ENCODE measurements around the gene CEP97. TPM values are rescaled to one million over a fixed set of nuclear protein-coding genes. Genes with fewer than 3 reads are reported as not detected.
"Not testable (repeated sequence)": the region's sequence is repeated elsewhere in the genome, so short reads cannot be mapped to it uniquely, and the experiment has no call there.

CEP97 gene
- polyA plus RNA-seq, 4 donors = 11.8 to 18.3 (median 14.7) TPM

DNA sequence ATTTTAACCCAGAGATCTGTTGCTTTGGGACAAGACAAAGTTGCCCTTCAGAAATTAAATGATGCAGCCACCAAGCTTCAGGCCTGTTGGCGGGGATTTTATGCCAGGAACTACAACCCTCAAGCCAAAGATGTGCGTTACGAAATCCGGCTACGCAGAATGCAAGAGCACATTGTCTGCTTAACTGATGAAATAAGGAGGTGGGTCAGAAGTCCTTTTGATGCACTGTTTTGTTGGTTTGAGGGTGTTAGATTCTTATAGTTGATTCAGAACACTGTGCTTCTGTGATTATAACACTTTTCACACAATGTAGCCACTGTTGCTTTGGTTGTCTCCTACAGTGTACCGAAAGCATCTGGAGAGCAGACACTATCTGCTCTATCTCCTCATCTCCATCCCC lies 33.8 kb downstream of the CEP97 start:
- no peak for DNase-seq (ENCODE audit: low read depth in 4 of 4, low spot score in 2 of 4)

DNA sequence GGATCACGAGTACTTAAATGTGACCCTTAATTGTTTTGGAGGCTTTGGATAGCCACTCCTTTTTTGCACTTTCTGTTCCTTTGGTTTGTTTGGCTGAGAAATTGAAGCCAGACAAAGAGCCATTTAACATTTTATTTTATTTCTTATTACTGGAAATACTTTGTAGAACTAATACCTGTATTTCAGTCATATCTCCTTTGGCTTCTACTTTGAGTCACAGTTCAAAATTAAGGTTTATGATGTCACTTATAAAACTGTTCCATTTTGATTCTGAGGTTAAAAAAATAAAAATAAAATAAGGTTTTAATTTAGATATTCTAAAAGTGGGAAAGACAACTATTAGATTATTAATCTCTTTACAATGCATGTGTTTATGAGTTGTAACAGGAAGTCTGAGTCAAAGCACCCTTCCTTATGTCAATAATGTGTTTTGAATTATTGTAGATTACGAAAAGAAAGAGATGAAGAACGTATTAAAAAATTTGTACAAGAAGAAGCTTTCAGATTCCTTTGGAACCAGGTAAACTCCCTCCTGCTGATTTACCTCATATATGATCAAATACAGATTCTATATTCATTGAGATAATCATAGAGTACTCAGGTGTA lies 37.7 kb downstream of the CEP97 start:
- DNase-seq (ENCODE audit: low read depth in 4 of 4, low spot score in 2 of 4) = no peak

DNA sequence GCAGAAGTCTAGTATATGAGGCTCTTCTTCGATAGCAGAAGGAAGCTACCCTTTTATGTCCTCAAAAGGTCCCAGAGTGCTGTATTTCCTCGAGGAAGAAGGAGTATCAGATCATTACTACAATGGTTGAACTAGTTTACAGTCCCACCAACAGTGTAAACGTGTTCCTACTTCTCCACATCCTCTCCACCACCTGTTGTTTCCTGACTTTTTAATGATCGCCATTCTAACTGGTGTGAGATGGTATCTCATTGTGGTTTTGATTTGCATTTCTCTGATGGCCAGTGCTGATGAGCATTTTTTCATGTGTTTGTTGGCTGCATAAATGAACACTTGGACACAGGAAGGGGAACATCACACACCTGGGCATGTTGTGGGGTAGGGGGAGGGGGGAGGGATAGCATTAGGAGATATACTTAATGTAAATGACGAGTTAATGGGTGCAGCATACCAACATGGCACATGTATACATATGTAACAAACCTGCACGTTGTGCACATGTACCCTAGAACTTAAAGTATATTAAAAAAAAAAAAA lies 53.4 kb downstream of the CEP97 start:
- not testable (repeated sequence) for DNase-seq (ENCODE audit: low read depth in 4 of 4, low spot score in 2 of 4)

DNA sequence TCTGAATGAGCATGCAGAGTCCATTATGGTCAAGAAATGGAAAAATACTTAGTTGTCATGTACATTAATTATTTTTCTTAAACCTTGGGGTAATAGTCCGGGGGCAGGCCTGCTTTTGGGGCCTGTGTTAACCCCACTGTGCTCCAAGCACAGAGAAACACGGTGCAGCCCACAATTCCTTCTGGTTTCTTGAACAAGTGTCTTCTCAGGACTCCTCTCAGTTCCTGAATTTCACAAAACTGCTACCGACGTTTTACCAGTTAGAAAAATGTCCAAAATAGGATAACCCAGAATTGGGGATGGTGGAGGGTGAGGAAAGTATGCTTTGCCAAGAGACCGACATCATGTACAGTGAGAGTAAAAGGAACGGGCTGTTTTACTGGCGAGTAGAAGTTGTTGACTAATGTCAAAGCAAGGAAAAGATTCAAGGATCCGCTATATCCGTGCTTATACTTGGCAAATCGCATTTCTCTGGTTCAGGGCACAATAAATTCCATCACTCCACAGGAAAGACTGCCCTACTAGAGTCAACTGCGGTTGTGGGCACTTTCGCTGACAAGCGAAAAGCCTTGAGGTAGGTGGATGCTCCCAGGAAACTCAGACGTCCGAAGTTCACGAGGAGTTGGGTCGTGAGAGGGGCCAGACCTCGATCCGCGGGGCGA lies 54.1 kb downstream of the CEP97 start:
- no peak for DNase-seq (ENCODE audit: low read depth in 4 of 4, low spot score in 2 of 4)

DNA sequence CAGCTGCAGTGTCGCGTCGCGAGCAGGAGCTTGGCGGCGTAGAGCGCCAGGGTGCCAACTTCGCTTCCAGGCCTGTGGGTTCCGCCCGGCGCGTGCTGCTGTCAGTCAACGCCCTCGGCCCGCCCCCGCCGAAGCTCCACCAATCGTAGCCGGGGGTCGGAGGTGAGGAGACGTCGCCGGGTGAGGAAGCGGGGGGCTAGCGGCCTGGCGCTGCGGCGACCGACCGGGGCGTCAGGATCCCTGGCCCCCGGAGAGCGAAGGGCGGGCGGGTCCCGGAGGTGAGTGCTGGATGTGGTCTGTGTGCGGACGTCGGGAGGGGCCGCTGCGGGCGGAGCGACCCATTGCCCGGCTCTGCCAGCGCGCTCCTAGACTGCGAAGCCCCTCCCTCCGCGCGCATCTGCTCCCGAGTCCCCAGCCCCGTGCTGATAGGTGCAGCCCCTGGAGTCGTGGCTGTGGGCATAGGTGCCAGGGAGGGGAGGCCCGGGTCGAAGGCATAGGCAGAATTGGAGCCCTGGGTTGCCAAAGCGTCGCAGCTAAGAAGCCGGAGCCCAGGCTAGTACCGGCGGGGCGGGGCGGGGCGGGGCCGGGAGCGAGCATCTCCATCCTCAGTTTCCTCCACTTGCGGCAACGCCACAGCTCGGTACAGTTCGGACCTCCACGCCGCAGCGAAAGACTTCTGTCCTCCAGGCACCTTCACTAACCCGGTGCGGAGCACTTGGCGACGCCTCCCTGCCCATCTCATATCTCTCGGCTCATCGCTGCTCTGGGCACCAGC lies 54.8 kb downstream of the CEP97 start, which contains the start of gene NXPE3:
Gene NXPE3 (plus strand): TSS at position 165 of the 775 bp plus-strand sequence. CDS start 6,386 bp downstream, outside the sequence.
- peak; percentile 39 to 65 (median 57) for DNase-seq (ENCODE audit: low read depth in 4 of 4, low spot score in 2 of 4)

DNA sequence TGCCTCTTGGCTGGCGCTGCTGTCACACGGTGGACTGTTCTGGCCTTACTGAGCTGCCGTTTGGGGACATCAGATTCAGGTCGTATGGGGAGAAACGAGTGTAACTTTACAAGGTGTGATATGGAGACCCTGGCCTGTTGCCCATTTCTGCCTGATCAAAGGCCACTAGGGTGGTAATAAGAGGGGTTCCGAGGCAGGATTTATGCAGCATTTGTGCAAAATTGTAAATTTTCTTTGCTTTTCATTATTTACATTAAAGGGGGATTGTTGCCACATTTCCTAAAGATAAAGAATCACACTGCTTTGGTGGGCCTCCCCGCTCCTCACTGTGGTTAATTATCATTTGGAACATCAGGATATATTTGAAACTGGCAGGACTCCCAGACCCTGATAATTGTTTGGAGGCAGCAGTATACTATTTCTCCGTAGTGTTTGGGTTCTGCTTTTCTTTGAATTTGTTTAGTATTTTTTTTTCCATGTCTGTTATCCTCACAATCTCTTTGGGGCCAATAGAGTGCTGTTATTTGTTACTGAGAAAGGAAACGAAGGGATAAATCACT lies 55.5 kb downstream of the CEP97 start:
- DNase-seq (ENCODE audit: low read depth in 4 of 4, low spot score in 2 of 4) = peak in 1 of 4 donors; percentile 10

DNA sequence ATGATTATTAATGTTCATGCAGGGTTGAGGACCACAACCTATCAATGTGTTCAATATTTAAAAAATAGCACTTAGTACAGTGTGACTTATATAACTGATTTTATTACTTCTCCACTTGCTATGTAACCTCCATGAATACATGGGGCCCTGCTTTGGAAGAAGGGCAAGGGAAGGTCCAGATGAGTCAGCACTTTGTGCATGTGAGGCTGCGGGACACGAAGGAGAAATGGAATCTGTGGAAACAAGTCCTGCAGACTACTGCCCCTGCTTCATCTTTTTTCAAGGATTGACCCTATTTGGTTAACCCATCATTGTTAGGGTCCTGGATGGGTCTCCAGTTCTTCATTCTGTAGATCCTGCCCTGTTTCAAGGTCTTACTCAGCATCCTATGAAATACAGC lies 56.2 kb downstream of the CEP97 start:
- no peak for DNase-seq (ENCODE audit: low read depth in 4 of 4, low spot score in 2 of 4)

DNA sequence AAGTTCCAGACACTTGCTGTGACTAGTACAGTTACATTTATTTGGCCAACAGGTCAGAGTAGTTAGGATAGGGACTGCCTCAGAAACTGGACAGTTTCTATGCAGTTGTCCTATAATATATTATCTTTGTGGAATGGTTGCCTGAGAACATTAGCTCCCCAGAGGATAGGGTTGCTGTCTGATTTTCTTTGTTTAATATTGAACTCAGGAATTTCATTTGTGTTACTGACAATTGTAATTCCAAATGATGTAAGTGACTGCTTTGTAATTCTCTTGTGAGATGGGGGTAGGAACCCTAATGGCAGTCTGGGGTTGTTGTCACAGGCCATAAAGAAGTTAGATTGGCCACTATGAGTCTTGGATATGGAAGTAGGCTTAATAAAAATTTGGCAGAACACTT lies 56.8 kb downstream of the CEP97 start:
- no peak for DNase-seq (ENCODE audit: low read depth in 4 of 4, low spot score in 2 of 4)

DNA sequence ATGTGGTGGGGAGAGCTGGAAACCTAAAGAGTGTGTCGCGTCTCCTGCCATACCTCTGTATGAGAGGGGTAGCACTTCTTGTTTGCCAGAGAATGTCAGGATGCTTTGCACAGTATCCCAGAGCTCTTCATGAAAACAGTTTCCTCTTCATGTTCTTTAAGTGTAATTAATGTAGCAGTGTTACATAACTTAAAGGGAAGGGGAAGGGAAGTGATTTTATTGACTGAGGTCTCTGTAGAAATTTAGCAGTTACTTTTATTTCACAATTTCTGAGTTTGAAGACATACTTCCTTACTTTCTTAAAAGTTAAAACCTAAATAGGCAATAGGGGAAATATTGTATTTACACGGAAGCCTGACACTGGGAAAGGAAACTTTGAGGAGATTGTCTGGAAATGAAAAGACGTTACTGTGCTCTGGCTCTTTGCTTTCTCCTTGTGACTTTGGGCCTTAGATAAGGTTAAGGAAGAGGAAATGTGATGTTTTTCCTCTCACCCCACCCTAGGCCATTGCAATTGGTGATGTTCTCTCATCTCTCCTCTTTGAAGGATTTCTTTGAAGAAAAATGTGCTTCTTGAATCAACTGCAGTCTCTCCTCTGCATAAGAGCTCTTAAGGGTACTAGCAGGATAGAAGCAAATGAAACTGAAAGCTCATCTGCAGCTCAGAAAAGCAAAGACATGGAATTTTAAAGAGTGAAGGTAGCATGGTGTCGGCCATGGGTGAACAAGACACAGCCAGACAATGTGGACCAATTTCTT lies 60.6 kb downstream of the CEP97 start:
- no peak for DNase-seq (ENCODE audit: low read depth in 4 of 4, low spot score in 2 of 4)

DNA sequence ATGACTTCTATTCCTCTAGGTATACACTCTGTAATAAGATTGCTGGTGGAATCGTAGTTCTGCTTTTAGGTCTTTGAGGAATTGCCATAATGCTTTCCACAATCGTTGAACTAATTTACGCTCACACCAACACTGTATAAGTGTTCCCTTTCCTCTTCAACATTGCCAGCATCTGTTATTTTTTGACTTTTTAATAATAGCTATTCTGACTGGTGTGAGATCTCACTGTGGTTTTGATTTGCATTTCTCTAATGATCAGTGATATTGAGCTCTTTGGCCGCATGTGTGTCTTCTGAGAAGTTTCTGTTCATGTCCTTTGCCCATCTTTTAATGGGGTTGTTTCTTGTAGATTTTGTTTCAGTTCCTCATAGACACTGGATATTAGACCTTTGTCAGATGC lies 67.4 kb downstream of the CEP97 start:
- no peak for DNase-seq (ENCODE audit: low read depth in 4 of 4, low spot score in 2 of 4)

DNA sequence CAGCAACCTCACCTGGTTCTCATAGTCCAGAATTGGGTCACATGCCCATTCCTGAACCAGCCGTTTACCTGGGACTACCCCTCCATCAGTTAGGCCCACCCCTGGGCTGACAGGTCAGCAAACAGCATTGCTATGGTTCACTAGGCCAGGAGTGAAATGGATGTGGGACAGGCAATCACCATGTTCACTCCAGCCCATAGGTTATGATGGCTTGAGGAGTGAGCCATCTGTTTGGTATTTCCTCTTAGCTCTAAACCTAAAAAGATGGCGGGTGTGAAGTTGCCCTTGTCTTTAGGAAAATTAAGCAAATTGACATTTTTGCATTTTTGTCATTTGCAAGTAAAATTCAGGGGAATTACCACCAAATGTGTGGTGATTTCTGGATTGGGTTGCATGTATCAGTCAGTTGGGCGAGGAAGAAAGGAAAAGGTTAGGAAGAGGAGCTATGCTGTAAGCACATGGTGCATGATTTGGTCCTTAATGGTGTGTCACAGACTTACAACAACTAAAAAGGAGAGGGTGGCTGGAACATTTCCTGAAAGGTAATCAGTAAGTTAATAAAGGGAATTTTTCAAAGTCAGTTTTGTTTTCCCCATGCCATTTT lies 71.8 kb downstream of the CEP97 start:
- no peak for DNase-seq (ENCODE audit: low read depth in 4 of 4, low spot score in 2 of 4)

DNA sequence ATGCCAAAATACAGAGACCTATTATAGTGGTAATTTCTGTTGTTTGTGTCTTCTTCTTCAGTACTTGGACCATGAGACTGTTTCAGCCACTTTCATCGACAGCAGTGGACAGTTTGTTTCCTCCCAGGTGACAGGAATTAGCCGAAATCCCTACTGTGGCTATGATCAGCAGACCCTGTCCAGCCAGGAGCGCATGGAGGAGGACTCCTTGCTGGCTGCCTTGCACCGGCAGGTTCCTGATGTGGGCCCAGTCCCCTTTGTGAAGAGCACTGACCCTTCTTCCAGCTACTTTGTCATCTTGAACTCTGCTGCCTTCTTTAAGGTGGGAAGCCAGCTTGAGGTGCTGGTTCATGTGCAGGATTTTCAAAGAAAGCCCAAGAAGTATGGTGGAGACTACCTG lies 76.8 kb downstream of the CEP97 start:
- no peak for DNase-seq (ENCODE audit: low read depth in 4 of 4, low spot score in 2 of 4)

DNA sequence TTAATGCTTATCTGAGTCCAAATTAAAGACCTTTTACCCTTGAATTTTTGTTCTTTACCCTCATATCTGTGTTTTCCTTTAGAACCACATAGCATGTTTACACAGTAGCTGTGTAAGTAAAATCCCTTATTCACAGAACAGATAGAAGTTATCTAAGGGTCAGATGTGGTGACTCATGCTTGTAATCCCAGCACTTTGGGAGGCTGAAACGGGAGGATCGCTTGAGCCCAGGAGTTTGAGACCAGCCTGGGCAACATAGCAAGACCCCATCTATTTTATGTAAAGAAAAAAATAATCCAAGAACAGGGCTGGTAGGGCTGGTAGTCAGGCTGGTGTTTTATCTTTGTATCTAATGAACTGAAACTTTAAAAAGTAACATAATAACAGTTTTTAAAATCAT lies 77.8 kb downstream of the CEP97 start:
- DNase-seq (ENCODE audit: low read depth in 4 of 4, low spot score in 2 of 4) = no peak

DNA sequence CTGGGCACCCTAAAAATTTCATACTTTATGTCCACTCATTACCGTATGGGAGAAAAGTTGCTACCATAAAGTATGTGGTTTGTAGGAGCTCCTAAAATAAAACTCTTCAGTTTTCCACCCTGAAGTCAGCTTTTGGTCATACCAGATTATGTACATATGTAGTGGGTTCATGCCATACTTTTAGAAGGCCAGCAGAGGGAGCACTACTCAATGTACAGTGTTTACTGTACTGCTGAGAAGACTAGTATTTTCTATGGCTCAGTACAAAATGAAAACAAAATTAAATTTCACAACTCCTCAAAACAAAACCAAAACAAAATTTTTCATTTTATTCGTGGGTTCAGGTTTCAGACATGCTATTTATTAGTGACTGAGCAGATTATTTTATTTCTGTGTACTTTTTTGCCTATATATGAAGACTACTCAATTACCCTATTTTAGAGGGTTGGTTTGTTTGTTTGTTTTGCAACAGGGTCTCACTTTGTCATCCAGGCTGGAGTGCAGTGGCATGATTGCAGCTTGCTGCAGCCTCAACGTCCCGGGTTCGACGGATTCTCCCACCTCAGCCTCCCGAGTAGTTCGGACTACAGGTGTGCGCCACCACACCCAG lies 78.9 kb downstream of the CEP97 start:
- peak in 1 of 4 donors; percentile 55 for DNase-seq (ENCODE audit: low read depth in 4 of 4, low spot score in 2 of 4)

DNA sequence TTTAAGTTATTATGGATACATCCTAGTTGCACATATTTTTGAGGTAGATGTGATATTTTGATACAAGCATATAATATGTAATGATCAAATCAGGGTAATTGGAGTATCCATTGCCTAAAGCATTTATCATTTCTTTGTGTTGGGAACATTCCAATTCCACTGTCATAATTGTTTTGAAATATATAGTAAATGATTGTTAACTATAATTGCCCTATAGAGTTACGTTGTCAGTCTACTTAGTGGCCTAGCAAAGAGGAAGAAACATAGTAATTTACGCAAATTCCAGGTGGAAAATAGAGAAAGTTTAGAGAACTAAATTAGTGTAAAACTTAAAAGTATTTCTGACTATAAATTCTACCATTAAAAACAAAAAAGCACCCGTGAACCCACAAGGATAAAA lies 79.5 kb downstream of the CEP97 start:
- DNase-seq (ENCODE audit: low read depth in 4 of 4, low spot score in 2 of 4) = no peak

DNA sequence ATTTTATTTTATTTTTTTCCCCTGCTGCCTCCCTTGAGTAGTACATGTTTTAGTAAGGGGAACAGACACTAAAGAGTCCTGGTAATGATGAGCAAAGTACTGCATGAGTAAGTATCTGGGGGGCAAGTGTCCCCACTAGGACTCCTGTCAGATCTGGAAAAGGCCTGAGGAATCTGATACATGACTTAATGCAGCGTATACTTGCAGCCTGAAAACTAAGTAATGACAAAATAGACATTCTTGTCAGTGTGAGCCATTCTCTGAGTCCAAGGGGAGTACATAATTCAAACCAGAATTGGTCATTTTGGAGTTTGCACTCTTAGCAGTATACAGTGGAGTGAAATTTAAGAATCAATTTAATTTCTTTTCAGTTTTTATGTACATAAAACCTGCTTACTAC lies 82.1 kb downstream of the CEP97 start:
- no peak for DNase-seq (ENCODE audit: low read depth in 4 of 4, low spot score in 2 of 4)

DNA sequence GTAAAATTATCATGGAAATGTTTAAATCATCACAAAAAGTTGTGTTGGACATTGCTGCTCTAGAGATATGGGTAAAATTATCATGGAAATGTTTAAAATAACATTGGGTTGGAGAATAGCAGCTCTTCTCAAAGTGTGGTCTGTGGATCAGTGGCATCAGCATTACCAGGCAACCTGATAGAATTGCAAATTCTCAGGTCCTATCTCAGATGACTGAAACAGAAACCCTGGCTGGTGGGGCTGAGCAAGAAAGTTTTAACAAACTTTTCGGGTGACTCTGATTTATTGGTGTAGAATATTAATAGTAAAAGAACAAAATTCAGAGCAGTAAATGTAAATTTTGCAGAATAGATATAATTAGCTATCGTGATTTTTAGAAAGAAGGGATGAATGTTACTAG lies 83.5 kb downstream of the CEP97 start:
- DNase-seq (ENCODE audit: low read depth in 4 of 4, low spot score in 2 of 4) = no peak

DNA sequence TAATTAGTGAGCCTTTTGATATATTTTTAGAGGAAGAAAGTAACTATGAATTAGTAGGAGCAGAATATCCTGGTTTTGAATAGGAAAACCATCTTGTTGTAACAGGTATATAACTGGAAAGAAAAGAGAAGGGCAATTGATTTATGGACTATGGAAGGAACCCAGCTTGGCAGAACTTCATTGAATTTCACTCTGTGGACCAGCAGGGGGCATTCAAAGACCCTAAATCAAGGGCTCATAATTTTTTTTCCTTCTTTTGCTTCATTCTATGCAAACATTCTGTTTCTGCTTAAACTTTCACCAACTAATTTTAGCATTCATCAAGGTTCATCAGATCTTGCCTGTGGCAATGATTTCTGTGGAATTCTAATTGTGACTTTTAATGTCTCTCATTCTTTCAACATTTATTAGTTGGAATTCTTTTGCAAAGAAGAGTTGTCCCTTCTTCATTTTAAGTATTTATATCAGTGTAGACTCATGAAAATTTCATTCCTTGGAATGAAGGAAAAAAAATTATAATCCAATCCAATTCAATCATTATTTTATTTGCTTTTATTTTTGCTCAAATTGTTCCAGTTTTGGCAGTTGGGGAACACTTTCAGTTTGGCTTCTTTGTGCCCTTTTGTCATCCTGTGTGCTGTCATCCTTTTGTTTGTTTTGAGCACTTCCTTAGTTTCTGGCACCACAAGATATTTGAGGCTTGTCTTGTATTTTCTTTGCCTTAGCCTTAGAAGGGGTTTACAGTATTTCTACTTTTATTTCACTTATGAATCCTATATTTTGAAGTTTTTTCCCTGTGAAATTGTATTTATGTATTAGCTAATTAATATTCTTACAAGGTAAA lies 85.0 kb downstream of the CEP97 start:
- DNase-seq (ENCODE audit: low read depth in 4 of 4, low spot score in 2 of 4) = no peak

DNA sequence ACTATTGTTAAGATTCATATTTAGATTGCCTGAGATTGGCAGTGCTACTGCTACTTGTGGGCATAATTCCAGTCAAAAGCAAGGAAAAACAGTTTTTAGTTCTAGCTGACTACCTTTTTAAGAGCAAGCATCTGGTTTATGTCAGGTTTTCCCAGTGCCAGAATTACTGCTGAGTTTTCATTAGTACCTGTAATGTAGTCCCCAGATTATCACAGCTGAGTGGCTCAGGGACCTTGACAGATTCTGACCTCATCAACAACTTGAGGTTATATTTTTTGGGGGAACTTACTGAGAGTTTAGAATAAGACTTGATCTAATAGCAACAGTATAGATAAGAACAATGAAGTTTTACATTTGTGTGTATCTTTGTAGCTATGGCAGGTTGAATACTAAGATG lies 85.6 kb downstream of the CEP97 start:
- DNase-seq (ENCODE audit: low read depth in 4 of 4, low spot score in 2 of 4) = no peak
